Measurements from ENCODE around the gene CAB39.

GRCh38 chr2:230814616-230815015 is 102.0 kb downstream of the CAB39 start:
- peak; percentile 30 for TF ChIP-seq CTCF (IDR thresholded peaks at IDR 0.05)
- TF ChIP-seq EZH2 (IDR thresholded peaks at IDR 0.05; ENCODE audit: borderline replicate concordance, insufficient read depth, low read depth, low read length, poor library complexity, severe bottlenecking) = no peak

Data from B cell (primary cell).